Endothelial cell (in vitro differentiated cells): ENCODE data around the gene PNMA6E. TPM values are rescaled to one million over a fixed set of nuclear protein-coding genes. Genes with fewer than 3 reads are reported as not detected.
"Not testable (repeated sequence)": the region's sequence is repeated elsewhere in the genome, so short reads cannot be mapped to it uniquely, and the experiment has no call there.

Source experiments
- DNase-seq: peaks from one replicate; pipeline ENCODE4 v3.0.0; 2021; ENCODE audit warnings: low spot score
- H3K27ac Mint-ChIP-seq: one replicate; pipeline ENCODE4 v1.8.0; 2021; ENCODE audit warnings: mixed read lengths, inconsistent platforms; ENCODE audit not compliant: unreplicated experiment
- H3K27me3 Mint-ChIP-seq: one replicate; pipeline ENCODE4 v1.8.0; 2021; ENCODE audit warnings: mild to moderate bottlenecking, moderate library complexity, mixed read lengths, inconsistent platforms; ENCODE audit not compliant: unreplicated experiment
- H3K36me3 Mint-ChIP-seq: one replicate; pipeline ENCODE4 v1.8.0; 2021; ENCODE audit warnings: mild to moderate bottlenecking, low read depth, mixed read lengths, inconsistent platforms; ENCODE audit not compliant: unreplicated experiment
- H3K4me1 Mint-ChIP-seq: one replicate; pipeline ENCODE4 v1.8.0; 2021; ENCODE audit warnings: mild to moderate bottlenecking, mixed read lengths, inconsistent platforms; ENCODE audit not compliant: unreplicated experiment
- H3K4me3 Mint-ChIP-seq: one replicate; pipeline ENCODE4 v1.8.0; 2021; ENCODE audit warnings: mild to moderate bottlenecking, mixed read lengths, inconsistent platforms; ENCODE audit not compliant: unreplicated experiment
- H3K9me3 Mint-ChIP-seq: one replicate; pipeline ENCODE4 v1.8.0; 2021; ENCODE audit warnings: mixed read lengths, inconsistent platforms; ENCODE audit not compliant: unreplicated experiment
- CTCF ChIP-seq: fragments of 200-600 bp; sonication (generic); IDR thresholded peaks from one replicate; pipeline ENCODE4 v1.5.0; 2021; ENCODE audit warnings: antibody characterized with exemption; ENCODE audit not compliant: unreplicated experiment
- total RNA-seq: library from RNA; stranded (reverse); fragmentation: NEBNext Ultra II Directional; extraction: Animal tissue kit (Norgen Biotek cat#: 25700); gene quantifications from one replicate; pipeline ENCODE4 v1.2.1, GENCODE V29; 2021; ENCODE audit not compliant: unreplicated experiment

PNMA6E gene
- total RNA-seq, 1 donor from 2014 or later, result not detected

- Mint-ChIP-seq H3K9me3 (no peaks in the 10 kb centered on the region), H3K27ac (no peak overlapping the region)
Measured at GRCh38 chrX:153394612-153395011, 6.5 kb downstream of the PNMA6E start.

GRCh38 chrX:153392642-153393321, 8.4 kb downstream of the PNMA6E start:
- peaks cover 5% of the 10 kb centered on the region for H3K27me3 Mint-ChIP-seq
- no peaks in the 10 kb centered on the region for H3K36me3 Mint-ChIP-seq
- TF ChIP-seq CTCF, result no peak

More at GRCh38 chrX:153394612-153395011, 6.5 kb downstream of the PNMA6E start:
- Mint-ChIP-seq H3K4me3 (no peak overlapping the region), H3K27me3 (peaks cover 7% of the 10 kb centered on the region), H3K4me1 (no peaks in the 10 kb centered on the region), H3K36me3 (no peaks in the 10 kb centered on the region)
- DNase-seq, result no peak
- TF ChIP-seq CTCF, result no peak

GRCh38 chrX:153389460-153389768, 11.7 kb downstream of the PNMA6E start:
- not testable (repeated sequence) for H3K4me1 Mint-ChIP-seq, H3K27me3 Mint-ChIP-seq, H3K9me3 Mint-ChIP-seq, DNase-seq, H3K36me3 Mint-ChIP-seq, H3K27ac Mint-ChIP-seq, H3K4me3 Mint-ChIP-seq

More at GRCh38 chrX:153392642-153393321, 8.4 kb downstream of the PNMA6E start:
- H3K27ac Mint-ChIP-seq, result no peak overlapping the region
- H3K4me1 Mint-ChIP-seq, result no peaks in the 10 kb centered on the region
- H3K4me3 Mint-ChIP-seq, result no peak overlapping the region
- no peak for DNase-seq
- no peaks in the 10 kb centered on the region for H3K9me3 Mint-ChIP-seq

- no peak for DNase-seq
- Mint-ChIP-seq H3K9me3 (no peaks in the 10 kb centered on the region), H3K36me3 (no peaks in the 10 kb centered on the region), H3K27ac (no peak overlapping the region), H3K4me1 (peaks cover 3% of the 10 kb centered on the region), H3K4me3 (no peak overlapping the region), H3K27me3 (peaks cover 5% of the 10 kb centered on the region)
- no peak for TF ChIP-seq CTCF
Measured at GRCh38 chrX:153388722-153389459, 12.3 kb downstream of the PNMA6E start.

GRCh38 chrX:153387987-153388721, 13.0 kb downstream of the PNMA6E start:
- Mint-ChIP-seq H3K9me3 (no peaks in the 10 kb centered on the region), H3K27ac (no peak overlapping the region), H3K4me1 (peaks cover 3% of the 10 kb centered on the region), H3K36me3 (no peaks in the 10 kb centered on the region), H3K27me3 (no peaks in the 10 kb centered on the region), H3K4me3 (no peak overlapping the region)
- no peak for TF ChIP-seq CTCF
- DNase-seq, result no peak
